22Rv1 (cell line): ENCODE measurements around the gene SCN2A.

Source experiments
- ZFX ChIP-seq: fragments of 450-650 bp; IDR thresholded peaks from 2 replicates; pipeline ENCODE4 v1.6.1; 2017; ENCODE audit warnings: antibody characterized with exemption, borderline replicate concordance
- TF ChIP-seq, protein P1 (sequence below): fragments of 450-650 bp; IDR thresholded peaks from 2 replicates; pipeline ENCODE4 v1.5.1; 2017; ENCODE audit warnings: mild to moderate bottlenecking

DNA sequence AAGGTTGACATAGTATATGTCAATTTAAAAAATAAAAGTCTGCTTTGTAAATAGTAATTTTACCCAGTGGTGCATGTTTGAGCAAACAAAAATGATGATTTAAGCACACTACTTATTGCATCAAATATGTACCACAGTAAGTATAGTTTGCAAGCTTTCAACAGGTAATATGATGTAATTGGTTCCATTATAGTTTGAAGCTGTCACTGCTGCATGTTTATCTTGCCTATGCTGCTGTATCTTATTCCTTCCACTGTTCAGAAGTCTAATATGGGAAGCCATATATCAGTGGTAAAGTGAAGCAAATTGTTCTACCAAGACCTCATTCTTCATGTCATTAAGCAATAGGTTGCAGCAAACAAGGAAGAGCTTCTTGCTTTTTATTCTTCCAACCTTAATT lies 151.7 kb downstream of the SCN2A start:
- TF ChIP-seq, protein P1, sequence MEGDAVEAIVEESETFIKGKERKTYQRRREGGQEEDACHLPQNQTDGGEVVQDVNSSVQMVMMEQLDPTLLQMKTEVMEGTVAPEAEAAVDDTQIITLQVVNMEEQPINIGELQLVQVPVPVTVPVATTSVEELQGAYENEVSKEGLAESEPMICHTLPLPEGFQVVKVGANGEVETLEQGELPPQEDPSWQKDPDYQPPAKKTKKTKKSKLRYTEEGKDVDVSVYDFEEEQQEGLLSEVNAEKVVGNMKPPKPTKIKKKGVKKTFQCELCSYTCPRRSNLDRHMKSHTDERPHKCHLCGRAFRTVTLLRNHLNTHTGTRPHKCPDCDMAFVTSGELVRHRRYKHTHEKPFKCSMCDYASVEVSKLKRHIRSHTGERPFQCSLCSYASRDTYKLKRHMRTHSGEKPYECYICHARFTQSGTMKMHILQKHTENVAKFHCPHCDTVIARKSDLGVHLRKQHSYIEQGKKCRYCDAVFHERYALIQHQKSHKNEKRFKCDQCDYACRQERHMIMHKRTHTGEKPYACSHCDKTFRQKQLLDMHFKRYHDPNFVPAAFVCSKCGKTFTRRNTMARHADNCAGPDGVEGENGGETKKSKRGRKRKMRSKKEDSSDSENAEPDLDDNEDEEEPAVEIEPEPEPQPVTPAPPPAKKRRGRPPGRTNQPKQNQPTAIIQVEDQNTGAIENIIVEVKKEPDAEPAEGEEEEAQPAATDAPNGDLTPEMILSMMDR, result no peak
- TF ChIP-seq ZFX, result no peak
